ENCODE measurements around the gene NSMF. TPM values are rescaled to one million over a fixed set of nuclear protein-coding genes. Genes with fewer than 3 reads are reported as not detected.
"Not testable (repeated sequence)": the region's sequence is repeated elsewhere in the genome, so short reads cannot be mapped to it uniquely, and the experiment has no call there.

NSMF gene
- total RNA-seq, 1 experiment from 2014 or later, result 36.8 TPM

DNA sequence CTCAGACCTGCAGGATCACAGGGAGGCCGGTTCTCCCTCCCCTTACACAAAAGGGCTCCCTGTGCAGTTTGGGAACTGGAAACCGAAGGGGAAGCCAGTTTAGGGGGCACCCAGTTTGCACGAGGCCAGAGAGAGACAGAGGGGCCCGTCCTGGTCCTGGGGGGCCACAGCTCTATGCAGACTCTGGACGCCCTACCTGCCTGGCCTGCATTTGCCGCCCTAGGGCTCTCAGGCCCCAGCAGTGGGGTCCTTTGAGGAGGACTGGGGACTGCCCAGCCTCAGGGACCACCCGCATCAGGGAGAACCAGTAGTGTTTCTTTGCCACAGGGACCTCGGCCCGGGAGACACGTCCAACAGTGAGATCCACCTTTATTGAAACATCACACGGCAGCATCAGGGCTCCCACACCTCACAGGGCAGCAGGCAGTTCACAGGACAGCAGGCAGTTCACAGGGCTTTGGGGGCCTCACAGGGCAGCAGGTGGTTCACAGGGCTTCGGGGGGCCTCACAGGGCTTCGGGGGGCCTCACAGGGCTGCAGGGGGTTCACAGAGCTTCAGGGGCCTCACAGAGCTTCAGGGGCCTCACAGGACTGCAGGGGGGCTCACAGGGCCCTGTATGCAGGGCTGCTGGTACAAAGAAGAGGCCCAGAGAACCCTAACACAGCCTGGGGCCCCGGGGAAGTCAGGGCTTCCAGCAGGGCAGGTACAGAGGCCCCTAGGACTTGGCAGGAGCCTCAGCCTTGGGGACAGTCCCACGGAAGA lies 648 bp upstream of the NSMF start:
- DNase-seq (ENCODE audit: extremely low read depth, low read depth), result no peak

DNA sequence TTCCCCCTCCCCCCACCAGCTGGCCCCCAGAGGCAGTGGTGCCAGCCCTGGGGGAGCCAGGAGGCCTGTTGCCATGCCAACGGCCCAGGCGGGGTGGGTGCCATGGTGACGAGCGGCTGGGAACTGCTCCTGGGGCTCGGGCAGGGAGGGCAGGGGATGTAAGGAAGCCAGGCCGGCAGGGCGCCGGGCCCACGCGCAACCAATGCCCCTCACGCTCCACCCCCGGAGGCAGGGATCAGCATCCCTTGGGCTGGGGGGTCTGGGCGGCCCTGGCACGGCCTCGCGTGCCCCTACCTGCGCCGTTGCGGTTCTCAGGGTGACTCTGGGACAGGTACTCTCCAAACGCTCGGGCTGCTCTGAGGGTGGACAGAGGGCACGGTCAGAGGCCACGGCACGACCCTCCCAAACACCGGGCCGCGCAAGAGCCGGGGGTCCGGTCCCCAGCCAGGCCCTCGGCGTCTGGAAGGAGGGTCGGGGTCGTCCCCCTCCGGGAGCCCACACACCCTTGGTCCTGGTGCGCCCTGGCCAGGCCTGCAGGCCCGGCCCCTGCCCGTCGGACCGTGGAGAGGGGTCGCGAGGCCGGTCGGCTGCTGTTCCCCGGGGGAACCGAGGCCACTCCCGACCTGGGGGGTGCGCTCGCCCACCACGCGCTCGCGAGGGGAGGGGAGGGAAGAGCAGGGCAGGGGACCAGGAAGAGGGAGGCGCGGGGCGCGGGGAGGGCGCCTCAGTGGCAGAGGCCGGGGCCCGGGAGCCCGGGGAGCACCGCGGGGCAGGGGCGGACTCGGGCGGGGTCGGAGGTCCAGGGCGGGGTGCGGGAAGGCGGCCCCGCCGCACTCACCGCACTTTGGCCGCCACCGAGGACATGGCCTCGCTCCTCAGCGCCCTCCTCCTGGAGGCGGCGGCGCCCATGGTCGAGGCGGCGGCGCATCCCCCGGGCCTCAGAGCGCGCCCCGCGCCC lies 661 bp downstream of the NSMF start:
- DNase-seq (ENCODE audit: extremely low read depth, low read depth), result no peak

DNA sequence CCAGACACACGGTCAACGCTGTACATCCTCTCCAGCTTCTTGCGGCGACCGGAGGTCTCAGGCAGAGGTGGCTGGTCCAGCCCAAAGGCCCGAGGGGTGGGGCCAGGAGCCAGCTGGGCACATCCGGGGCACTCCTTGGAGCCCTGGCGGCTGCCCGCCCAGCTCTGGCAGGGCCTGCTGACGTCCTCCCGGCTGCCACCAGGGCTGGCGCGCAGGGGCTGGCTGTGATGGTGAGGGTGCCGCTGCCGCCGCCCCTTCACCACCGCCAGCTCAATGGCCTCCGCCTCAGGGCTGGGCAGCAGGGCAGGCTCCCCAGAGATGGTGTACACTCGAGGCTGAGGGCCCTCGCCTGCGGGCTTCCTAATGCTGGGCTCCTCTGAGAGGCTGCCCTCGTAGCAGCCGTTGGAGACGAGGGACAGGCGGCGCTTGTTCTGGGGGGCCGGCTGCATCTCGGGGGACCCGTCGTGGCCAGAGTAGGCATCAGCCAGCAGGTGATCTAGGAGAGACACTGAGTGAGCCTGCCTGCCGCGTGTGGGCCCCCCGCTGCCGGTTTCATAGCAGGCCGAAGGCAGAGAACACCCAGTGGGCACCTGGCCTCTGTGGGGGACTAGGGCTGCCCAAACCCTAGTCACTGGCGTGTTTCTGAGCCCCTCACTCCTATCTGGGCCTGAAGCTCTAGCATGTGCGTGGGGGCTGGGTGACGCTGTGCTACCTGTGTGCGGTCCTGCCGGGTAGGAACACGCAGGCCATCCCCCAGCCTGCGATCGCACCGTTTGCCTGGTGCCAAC lies 1.5 kb downstream of the NSMF start:
- DNase-seq (ENCODE audit: extremely low read depth, low read depth), result no peak

DNA sequence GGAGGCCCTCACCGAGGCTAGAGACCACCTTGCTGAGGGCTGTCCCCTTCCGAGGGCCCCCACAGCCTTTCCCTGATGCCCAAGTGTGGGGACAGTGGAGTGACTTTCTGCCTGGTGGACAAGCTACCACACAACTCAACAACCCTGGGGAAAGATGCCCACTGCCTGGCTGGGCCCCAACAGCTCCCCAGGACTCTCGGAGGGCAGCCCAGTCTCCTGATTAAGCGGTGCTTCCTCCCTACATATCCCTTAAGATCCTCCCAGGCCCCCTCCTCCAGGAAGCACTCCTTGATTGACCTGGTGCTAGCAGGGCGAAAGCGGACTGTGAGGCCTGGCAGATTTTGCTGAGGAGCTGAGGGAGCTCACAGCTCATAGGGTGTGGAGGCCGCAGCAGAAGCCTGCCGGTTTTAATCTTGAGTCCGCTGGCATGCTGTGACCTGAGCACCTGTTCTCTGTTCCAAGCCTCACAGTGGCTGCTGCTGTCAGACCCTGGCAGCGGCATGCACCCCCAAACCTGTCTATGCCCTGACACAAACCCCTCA lies 2.2 kb downstream of the NSMF start:
- DNase-seq (ENCODE audit: extremely low read depth, low read depth), result no peak

DNA sequence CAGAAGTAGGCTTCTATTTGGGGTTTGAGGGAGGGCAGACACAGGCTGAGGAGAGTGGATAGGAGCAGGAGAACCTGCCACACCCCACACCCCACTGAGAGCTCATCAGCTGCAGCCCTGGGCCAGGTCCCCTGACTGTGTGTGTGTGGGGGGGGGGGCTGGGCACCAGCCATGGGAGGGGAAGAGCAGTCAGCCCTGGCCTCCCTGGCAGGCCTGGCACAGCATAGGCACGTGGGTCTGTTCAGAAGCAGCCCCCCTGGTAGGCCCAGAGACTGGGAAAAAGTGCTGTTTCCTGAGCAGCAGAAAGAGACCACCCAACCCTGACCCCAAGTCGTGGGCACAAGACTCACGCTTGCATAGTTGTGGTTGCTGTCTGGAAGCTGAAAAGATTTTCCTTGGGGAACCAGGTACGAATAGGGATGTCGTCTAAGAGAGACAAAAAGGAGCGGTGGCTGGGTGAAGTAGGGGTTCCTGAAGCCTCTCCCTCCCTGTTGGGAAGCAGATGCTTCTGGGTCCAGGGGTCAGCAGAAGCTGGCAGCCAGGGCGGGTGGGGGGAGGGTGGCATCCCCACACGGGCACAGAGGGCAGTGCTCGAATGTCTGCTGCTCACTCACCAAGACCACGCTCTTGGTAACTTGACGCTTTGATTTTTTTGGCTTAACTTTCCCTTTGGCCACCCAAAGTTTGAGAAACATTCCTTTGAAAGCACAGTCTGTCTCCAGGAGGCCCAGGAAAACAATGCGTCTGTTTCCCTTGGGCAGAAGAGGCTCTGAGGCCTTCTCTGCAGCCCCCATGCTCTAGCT lies 2.9 kb downstream of the NSMF start:
- DNase-seq (ENCODE audit: extremely low read depth, low read depth), result no peak

DNA sequence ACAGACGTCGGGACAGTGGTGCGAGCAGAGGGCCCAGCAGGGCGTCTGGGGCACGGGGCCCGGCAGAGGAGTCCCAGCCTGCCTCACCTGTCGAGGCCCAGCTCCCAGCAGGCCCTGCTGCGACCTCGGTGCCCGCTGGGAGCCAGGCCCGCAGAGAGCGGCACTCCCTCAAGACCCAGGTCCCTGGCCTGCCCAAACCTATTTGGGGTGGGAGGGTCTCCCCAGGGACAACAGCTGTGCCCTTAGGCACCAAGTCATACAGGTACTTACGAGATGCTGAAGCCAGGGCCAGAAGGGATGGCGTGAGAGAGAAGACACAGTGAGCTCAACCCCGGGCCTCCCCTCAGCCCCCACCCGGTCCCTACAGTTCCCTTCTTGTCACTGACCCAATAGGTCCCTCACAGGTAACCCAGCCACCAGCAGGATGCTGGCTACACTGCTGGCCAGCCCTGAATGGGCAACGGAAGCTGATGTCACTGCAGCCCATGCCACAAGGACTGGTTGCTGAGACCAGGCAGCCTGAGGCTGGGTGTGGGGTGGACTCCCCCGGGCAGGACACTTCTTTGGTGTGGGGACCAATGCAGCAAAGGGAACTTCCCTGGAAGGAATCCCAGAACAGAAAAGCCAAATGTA lies 3.7 kb downstream of the NSMF start:
- DNase-seq (ENCODE audit: extremely low read depth, low read depth), result no peak

DNA sequence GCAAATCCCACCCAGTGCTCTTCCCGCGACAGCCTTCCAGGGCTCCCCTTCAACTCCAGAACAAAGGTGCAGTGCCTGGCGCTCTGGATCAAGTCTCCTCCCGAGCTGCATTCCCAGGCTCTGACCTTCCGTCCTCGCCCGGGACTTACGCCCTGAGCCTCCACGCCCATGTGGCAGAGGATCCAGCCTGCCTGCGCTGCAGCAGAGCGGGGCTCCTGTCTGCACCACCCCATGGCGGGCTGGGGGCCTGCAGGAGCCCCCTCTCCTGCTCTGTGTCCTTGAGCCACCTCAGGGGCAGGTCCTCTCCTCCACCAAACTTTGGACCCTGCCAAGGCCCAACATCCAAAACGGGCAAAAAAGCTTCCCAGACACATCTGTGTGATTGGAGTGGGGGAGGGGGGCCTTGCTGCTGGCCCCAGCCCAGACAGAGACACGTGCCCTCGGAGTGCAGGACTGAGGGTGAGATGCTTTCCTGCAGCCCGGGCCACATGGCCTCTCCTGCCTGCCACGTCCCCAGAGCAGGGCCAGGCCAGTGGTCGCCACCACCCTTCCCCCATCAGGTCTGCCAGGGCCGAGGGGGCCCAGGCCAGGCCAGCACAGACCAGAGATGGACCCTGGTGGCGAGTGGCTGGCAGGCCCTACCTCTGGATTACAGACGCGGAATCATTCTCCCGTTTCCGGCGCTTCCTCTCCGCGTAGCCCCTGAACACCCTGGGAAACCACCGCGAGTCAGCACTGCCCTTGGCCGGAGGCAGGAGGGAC lies 4.4 kb downstream of the NSMF start:
- no peak for DNase-seq (ENCODE audit: extremely low read depth, low read depth)

DNA sequence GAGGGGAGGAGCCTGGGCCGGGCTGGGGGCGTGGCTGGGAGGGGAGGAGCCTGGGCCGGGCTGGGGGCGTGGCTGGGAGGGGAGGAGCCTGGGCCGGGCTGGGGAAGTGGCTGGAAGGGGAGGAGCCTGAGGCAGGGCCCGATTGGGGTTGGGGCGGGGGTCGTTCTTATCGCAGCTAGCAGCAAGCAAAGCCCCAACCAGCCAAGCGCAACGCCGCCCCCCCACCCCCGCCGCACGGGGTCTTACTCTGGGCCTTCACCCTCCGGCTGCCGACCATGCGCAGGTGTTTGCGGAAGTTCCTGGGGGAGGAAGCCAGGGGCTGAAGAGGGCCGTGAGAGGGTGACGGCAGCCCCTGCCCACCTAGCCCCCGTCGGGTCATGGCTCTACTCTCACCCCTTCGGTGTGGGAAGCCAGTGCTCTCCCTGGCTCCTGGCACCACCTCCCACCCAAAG lies 5.0 kb downstream of the NSMF start:
- DNase-seq (ENCODE audit: extremely low read depth, low read depth), result no peak

DNA sequence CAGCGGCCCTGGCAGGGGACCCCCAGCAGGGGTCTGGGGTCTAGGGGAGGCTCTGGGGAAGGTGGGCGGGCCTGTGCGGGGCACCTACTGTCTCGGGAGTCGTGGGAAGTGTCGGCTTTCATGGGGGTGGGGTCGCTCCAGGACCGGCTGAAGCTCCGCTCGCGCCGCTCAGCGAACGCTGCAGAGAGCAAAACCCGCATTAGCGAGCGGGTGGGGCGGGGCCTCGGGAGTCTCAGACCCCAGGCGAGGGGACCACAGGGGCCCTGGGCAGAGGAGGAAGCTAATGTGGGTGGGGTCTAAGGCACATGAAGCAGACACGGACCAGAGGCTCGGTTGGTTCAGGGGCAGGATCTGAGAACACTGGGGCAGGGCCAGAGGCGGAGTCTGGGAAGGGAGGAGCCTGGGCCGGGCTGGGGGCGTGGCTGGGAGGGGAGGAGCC lies 5.5 kb downstream of the NSMF start:
- peak; percentile 44 for DNase-seq (ENCODE audit: extremely low read depth, low read depth)

DNA sequence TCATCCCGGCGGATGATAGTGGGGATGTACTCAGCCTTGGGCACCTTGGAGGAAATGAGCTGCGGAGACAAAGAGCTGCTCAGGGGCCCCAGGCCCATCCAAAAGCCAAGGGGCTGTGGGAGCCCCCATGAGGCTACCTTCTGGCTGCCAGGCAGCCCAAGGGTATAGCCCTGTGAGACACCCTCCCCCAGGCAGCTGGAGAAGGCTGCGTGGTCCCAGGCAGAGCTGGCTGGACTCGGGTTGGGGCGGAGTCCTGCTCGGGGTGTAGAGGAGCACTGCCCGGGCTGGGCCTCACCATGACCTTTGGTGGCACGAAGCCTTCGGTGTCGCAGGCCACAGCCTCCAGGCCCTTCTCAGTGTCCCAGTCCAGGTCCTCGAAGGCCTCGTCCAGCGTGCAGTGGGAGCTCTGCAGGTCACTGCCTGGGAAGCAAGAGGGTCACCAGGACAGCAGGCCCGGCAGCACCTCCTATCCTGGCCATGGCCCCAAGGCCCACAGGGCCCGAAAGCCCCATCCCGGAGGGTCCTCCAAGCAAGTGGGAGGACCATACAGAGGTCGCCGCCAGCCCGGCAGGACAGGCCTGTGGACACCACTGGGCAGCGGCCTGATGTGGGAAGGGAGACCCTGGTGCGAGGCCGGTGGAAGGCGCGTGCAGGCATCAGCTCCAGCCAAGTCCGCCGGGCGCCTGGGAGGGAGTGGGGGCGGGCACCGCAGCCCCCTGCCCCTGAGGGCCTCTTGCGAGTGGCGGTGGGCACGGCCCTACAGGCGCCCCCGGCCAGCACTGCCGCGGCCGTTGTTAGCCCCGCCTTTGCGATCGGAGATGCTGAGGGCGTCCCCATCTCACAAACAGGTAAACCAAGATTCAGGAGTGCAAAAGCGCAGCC lies 6.1 kb downstream of the NSMF start:
- no peak for DNase-seq (ENCODE audit: extremely low read depth, low read depth)

DNA sequence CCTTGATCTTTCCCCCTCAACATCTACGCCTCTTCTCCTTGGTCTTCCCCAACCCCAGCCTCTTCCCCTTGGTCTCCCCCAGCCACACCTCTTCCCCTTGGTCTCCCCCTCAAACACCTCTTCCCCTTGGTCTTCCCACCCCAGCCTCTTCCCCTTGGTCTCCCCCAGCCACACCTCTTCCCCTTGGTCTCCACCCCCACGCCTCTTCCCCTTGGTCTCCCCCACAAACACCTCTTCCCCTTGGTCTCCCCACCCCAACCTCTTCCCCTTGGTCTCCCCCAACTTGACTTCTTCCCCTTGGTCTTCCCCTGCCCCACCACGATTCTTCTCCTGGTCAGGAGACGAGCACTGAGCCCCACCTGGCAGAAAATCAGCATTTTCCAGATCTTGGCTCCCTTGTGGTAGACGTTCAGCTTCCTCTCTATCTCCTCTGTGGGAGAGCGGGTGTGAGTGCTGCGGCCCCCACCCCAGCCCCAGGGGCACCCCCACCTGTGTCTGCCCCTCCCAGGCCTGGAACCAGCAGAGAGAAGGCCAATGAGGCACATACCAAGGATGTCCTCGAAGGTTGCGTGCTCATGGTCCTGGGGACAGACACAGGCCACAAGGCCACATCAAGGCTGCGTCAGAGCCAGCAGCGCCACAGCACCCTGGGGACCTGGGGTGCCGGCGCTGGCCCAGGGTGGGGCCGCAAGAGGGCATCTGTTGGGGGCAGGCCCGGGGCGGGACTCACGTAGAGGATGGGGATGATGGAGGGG lies 7.0 kb downstream of the NSMF start:
- no peak for DNase-seq (ENCODE audit: extremely low read depth, low read depth)

DNA sequence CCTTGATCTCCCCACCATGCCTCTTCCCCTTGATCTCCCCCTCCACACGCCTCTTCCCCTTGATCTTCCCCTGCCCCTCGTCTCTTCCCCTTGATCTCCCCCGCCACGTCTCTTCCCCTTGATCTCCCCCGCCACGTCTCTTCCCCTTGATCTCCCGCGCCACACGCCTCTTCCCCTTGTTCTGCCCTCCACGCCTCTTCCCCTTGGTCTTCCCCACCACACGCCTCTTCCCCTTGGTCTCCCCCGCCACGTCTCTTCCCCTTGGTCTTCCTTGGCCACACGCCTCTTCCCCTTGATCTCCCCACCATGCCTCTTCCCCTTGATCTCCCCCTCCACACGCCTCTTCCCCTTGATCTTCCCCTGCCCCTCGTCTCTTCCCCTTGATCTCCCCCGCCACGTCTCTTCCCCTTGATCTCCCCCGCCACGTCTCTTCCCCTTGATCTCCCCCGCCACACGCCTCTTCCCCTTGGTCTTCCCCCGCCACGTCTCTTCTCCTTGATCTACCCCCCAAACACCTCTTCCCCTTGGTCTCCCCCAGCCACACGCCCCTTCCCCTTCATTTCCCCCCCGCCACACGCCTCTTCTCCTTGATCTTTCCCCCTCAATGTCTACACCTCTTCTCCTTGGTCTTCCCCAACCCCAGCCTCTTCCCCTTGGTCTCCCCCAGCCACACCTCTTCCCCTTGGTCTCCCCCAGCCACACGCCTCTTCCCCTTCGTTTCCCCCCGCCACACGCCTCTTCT lies 7.7 kb downstream of the NSMF start:
- not testable (repeated sequence) for DNase-seq (ENCODE audit: extremely low read depth, low read depth)

DNA sequence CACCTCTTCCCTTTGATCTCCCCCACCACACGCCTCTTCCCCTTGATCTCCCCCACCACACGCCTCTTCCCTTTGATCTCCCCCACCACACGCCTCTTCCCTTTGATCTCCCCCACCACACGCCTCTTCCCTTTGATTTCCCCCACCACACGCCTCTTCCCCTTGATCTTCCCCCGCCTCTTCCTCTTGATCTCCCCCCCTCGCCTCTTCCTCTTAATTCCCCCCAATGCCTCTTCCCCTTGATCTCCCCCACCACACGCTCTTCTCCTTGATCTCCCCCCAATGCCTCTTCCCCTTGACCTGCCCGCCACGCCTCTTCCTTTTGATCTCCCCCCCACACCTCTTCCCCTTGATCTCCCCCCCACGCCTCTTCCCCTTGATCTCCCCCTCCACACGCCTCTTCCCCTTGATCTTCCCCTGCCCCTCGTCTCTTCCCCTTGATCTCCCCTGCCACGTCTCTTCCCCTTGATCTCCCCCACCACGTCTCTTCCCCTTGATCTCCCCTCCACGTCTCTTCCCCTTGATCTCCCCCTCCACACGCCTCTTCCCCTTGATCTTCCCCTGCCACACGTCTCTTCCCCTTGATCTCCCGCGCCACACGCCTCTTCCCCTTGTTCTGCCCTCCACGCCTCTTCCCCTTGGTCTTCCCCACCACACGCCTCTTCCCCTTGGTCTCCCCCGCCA lies 8.5 kb downstream of the NSMF start:
- DNase-seq (ENCODE audit: extremely low read depth, low read depth), result not testable (repeated sequence)

DNA sequence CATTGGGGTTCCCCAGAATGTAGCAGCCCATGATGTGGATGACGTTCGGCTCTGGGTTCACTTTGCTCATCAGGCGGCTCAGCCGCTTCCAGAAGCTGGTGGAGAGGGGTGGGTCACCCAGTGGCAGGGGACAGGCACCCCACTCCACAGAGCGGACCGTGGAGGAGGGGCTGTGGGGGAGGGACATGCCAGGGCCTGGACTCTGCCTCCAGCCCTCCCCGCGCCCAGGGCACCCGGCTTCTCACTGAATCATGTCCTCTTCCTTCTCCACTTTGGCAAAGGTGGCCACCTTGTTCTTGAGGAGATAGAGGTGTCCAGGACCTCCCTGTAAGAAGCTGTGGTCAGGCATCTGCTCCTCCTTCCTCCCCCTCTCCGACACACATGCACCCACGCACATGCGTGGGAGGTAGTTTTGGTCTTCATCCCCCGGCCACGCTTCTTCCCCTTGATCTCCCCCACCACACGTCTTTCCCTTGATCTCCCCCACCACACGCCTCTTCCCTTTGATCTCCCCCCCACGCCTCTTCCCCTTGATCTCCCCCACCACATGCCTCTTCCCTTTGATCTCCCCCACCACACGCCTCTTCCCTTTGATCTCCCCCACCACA lies 9.1 kb downstream of the NSMF start:
- DNase-seq (ENCODE audit: extremely low read depth, low read depth), result no peak
